ENCODE data around the gene FGF23.
A peak's percentile ranks its signal among the peaks of the same experiment; 100 is the strongest.
"Not testable (repeated sequence)": the region's sequence is repeated elsewhere in the genome, so short reads cannot be mapped to it uniquely, and the experiment has no call there.

The FGF23 gene

DNA sequence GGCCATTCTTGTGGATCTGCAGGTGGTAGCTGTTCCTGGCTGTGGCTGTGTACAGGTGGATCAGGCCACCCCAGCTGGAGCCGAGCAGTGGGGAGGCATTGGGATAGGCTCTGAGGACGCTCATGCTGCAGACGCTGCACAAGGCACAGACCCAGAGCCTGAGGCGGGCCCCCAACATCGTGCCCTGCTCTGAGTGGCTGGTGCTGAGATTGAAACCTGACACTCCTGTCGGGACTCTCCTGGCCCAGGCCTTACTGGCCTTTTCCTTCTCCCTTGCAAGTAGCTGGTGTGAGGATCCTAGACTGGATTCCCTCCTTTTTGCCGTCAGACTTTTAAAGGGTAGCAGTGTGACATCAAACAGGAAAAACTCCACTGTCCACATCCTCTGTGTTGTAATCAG, at the start of gene FGF23:
Gene FGF23 (minus strand): TSS at position 308 of the 400 bp plus-strand sequence. CDS start 130 bp downstream, at position 178.
- no peak for DNase-seq

DNA sequence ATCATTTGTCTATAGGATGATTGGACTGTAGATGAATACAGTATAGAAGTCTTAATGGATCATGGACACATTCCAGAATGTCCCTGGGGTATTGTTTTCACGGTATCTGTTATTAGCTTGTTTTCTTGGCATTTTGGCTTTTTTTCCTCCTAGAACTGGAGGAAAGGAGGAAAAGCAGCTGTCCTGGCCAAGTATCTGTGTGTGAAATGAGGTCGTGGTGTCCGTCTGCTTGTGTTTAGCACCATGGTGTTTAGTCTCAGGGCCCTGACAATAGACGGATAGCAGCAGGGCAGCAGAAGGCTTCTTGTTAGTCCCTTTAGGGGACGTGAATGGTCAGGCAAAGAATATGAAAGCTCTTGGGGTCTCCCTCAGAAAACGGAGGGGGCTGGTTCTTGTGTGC, 44.9 kb upstream of the FGF23 start:
- no peak for DNase-seq

DNA sequence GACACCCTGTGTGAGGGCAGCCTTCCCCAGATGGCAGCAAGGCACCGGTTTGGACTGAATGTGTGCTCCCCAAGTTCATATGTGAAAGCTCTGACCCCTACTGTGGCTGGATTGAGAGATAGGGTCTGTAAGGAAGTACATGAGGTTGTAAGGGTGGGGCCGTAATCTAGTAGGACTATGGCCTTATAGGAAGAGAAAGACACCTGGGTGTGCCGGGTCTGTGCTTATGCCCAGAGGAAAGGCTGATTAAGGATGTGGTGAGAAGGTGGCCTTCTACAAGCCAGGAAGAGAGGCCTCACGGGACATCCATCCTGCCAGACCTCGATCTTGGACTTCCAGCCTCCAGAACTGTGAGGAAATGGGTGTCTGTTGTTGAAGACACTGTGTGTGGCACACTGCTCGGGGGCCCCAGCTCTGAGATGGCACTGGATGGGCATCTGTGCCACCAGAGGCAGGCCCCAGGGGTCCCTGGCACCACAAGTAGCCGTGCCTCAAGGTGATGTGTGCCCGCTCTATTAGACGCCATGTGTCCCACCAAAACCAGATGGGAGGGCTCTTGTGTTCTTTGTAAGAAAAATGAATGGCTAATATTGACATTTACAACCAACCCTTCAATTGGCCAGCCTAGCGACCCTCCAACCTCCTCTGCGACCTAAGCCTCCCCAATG, 44.1 kb upstream of the FGF23 start:
- DNase-seq, result no peak

DNA sequence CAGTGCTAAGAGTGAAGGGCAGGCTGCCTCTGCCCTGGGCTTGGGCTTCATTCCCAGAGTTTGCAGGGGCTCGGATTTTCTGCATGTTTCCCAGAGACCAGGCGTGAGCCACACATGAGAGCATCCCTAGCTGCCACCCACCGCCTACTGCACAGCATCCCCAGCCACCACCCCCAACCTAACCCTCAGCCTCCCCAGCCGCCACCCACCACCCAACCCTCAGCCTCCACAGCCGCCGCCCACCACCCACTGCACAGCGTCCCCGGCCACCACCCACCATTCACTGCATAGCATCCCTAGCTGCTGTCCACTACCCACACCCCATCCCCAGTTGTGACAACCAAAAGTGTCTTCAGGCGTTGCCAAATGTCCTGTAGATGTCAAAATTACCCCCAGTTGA, 43.5 kb upstream of the FGF23 start:
- no peak for DNase-seq

DNA sequence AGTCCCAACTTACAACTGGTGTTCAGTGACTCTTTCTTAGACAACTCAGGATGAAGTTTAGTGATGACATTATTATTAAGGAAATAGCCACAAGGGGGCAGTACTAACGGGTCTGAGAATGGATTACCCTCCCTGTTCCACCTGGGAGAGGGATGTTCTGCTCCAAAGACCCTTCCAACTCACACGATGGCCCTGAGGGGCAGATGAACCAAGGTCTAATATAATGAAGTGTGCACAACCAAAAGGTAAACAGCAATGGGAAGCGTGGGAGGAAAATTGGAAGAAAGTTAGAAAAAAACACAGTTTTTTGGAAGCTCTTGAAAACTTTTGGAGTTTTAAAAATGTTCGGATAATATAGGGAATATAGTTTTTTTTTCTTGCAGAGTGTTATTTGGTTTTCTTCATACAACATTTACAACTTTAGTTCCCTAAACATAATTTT, 42.1 kb upstream of the FGF23 start:
- peak; percentile 53 for DNase-seq

DNA sequence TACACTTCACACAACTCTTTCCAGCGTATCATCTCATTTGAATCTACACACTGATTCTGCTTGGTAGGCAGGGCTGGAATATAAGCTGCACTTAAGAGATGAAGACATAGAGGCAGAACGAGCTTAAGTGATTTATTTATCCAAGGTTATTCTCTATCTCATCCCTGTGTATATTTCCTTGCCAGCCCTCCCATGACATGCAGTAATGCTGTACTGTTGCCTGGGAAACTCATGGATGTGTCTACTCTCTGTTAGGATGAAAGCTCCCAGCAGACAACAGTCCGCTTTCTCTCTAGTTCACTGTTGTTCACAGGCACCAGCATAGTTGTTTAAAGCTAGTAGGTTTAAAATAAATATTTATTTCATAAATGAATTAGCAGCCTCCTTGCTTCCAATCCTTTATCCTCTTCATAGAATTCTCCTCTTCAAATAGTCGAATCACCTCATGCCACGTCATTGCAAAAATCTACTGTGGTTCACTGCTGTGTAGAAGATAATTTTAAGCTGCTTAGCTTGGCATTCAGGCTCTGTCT, 40.7 kb upstream of the FGF23 start:
- no peak for DNase-seq

DNA sequence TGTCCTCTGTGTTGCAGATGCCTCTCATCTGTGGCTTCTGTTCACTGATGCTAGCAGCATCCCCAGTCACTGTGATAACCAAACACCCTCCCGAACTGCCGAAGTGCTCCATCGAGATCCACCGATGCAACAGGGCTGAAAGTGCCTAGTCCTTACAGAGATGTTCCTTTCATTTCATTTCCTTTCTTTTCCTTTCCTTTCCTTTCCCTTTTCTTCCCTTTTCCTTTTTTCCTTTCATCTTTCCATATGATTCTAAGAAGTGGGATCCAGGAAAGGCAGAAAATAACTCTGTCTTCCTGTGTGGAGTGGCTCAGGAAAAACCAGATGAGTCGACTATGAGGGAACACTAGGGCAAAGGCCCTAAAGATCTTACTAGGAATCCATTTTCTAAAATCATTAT, 39.4 kb upstream of the FGF23 start:
- DNase-seq, result no peak

DNA sequence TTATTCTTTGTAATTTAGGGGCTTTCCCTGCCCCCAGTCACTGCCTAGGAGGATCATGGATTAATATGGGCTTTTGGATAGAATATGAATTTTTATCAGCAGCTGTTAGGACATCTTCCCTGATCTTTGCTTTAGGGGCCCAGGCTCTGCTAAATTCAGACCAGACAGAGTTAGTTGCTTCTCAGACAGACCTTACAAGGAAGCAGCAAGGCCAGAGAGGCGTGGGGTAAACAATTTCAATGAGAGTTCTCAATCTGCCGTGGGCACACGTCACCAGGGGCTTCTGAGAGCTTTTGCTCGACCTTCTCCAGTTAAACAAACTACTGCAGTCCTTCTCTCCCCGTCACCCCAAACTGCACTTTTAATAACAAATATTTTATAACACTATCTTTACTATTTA, 38.4 kb upstream of the FGF23 start:
- no peak for DNase-seq

DNA sequence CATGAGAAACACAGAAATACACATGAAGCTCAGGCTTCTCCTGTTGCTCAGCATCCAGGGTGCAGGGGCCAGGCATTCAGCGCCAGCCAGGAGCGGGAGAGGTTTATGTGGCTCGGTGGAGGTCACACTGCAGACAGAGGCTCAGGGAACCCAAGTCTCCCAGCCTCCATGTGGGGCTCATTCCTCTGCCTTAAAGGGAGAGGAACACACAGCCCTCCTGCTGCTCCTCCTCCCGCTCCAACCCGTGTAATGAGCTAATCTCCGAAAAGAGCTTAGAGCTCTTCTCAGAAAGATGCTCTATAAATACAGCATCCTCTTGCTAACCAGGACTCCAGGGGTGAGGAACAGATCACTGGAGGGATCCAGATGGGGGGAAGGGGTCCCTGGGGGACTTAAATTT, 37.9 kb upstream of the FGF23 start:
- DNase-seq, result no peak

DNA sequence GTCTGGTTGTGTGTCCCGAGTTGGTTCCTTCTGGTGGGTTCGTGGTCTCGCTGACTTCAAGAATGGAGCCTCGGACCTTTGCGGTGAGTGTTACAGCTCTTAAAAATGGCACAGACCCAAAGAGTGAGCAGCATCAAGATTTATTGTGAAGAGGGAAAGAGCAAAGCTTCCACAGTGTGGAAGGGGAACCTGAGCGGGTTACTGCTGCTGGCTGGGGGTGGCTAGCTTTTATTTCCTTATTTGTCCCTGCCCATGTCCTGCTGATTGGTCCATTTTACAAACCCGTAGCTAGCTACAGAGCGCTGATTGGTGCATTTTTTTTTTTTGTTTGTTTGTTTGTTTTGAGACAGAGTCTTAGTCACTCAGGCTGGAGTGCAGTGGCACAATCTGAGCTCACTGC, 36.8 kb upstream of the FGF23 start:
- no peak for DNase-seq

DNA sequence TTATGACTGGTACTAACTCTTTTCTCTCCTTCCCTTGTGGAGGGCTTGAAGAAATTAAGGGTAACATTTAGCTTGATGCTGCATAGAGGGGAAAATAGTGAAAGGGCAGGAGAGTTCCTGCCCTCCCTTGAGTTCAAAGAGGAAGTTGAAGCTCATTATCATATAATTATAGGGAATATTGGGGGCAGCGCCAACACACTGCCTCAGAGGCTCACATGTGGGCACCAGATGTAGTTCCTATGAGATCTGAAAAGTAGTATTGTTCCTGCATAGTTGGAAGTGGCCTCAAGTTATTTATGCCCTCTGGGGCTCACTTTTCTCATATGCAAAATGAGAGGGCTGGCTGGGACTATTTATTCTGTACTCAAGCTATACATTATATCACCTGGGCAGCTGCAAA, 33.0 kb upstream of the FGF23 start:
- no peak for DNase-seq

DNA sequence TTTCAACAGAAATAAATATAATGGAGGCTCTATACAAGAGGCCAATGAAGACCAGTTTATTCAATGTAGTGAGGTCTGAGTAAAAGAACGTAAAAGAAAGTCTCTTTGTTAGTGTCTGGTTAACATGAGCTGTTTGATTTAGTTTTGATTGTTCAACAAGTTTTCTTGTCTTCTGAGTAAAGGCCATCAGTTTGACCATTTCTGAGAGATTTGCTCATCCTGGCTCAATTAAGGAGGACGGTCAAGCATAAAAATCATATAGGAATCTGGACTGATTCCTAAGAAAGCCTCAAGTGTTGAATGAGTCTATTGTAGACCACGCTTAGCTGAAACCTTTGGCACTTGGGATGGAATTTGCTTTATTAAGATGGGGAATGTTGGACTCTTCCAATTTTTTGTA, 32.5 kb upstream of the FGF23 start:
- DNase-seq, result no peak

DNA sequence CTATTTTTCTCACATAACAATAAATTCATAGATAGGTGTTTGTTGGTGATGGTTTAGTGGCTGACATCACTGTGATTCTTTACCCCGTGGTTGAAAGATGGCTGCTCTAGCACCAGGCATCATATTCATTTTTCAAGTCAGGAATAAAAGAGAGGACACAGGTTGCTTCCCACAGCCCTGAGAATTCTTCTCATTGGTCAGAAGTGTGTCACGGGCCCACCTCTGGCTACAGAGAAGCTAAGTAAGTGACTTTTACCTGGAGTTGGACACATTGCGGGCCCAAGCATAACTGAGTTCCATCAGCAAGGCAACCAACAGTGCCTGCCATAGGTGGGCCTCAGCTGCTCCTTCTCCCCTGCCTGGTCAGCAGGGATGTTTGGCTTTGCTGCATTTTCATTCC, 27.6 kb upstream of the FGF23 start:
- DNase-seq, result no peak

DNA sequence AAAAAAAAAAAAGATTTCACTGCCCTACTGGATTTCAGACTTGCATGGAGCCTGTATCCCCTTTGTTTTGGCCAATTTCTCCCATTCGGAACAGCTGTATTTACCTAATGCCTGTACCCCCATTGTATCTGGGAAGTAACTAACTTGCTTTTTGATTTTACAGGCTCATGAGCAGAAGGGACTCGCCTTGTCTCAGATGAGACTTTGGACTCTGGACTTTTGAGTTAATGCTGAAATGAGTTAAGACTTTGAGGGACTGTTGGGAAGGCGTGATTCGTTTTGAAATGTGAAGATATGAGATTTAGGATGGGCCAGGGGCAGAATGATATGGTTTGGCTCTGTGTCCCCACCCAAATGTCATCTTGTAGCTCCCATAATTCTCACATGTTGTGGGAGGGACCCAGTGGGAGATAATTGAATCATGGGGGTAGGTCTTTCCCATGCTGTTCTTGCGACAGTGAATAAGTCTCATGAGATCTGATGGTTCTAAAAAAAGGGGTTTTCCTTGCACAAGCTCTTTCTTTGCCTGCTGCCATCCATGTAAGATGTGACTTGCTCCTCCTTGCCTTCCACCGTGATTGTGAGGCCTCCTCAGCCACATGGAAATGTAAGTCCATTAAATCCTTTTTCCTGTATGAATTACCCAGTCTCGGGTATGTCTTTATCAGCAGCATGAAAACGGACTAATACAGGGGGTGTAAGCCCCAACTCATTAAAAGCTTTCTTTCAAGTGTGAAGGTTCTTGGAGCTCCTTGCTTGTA, 25.5 kb upstream of the FGF23 start:
- not testable (repeated sequence) for DNase-seq

DNA sequence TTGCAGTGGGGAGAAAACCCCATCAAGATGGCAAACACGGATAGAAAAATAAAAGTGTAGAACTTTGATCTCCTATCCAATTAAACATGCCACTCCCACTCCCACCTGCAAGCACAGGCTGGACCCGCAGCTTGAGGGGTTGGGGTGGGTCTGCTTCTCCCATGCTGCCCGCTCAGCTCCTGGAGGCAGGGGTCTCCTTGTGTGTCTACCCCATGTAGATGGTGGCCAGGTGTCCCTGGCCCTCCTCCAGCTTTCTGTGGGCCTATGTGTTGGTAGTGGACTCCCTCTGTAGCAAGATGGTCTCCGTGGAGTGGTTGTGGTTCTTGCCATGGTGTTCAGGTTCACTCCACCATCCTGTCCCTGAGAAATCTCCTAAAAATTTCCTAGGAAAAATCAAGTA, 23.5 kb upstream of the FGF23 start:
- no peak for DNase-seq

DNA sequence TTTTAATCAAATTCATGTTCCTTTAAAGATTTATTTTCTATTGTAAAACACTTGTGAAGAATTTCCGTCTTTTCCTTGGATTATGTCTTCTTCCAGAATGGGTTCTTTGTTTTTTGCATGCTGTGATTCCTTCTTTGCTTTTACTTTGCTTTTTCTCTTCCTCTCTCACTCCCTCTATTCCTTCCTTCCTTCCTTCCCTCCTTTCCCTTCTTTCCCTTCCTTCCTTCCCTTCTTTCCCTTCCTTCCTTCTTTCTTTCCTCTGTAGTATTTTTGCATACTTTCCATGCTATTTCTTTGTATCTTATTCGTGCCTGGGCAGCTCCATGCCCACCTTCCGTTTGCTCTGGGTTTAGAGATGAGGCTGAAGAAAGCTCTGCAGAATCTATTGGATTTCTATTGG, 21.6 kb upstream of the FGF23 start:
- no peak for DNase-seq

DNA sequence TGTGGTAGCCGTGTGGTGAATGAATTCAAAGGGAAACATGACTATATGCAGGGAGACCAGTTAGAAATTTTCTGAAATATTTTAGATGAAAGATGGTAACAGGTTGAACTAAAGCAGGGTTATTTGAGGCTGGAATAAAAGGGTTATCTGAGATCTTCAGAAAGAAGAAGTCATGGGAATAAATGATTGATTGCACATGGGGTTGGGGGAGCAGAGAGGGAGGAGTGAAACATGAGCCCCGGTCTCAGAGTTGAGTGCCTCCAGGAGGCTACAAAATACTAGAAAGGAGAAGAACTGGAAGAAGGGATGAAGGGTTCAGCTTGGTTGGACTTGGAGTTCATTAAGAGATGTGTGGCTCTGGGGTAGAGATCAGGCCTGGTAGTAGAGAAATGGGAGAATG, 16.3 kb upstream of the FGF23 start:
- no peak for DNase-seq

DNA sequence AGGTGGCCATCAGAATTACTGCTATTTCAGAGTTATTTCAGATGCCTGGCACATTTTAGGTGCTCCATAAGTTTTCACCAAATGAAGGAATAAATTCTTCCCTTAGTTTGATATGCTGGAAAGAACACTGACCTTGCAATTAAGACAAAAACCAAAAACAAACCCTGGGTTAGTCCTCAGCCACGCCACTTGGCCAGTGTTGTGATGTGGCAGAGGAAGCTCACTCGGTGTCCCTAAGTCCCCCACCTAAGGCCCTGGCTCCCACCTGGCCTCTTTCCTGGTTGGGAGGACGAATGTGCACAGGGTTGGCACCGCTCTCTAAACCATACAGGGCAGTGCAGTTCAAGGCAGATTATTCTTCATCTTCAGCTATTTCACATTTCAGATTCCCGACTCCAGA, 13.7 kb upstream of the FGF23 start:
- no peak for DNase-seq

DNA sequence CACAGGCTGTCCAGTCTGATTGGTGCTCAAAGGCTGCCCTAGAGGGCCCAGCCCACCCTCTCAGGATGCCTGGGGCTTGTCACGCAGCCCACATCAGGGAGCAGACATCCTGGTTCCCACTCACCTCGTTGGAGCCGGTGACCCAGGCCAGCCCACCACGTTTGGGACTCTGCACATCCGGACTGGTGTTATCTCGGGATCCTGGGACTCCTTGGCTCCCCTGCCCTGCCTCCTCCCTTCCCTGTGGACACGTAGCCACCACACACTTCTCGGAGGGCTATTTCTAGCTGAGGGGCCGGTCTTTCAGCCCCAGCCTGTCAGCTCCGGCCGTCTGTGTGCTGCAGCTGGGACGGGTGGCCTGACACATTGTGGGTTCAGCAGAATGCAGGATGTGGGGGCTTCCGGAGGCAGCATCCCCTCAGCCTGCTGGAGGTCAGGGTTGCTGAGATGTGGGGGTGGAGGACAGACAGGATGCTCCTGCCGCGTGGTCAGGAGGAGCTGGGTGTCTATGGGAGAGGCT, 12.8 kb upstream of the FGF23 start:
- DNase-seq, result no peak

DNA sequence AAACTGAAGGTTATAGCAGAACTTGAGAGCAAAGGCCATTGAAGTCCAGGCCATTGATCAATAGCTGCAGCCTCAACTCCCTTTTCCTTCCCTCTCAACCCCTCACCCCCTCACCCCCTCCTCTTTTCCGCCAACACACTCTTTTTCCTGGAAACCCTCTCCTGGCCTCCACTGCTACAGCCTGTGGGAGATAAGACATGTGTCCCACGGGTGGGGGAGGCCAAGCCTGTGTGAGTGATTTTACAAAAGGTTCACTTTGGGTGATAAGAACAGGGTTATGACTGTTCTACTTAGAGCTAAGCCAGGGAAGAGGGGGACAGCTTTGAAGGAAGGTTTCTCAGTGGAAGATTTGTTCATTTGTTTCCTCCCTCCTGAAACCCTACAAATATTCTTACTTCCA, 9.2 kb upstream of the FGF23 start:
- no peak for DNase-seq

DNA sequence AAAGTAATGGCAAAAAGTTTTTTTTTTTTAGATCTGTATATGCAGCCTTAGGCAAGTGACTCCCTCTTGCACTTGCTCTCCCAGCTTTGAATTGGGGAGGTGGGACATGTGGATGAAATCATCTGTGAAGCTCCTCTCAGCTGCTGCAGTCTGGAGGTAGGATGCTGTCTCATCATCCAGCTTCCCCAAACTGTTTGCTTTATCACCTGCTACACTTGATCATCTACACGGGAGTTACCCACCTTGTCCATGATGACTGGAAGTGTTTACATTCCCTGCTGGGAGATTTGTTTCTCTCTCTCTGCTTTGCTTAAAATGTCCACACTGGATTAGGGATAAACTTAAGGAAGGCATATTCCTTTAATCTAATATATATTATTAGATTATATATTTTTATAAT, 8.5 kb upstream of the FGF23 start:
- no peak for DNase-seq

DNA sequence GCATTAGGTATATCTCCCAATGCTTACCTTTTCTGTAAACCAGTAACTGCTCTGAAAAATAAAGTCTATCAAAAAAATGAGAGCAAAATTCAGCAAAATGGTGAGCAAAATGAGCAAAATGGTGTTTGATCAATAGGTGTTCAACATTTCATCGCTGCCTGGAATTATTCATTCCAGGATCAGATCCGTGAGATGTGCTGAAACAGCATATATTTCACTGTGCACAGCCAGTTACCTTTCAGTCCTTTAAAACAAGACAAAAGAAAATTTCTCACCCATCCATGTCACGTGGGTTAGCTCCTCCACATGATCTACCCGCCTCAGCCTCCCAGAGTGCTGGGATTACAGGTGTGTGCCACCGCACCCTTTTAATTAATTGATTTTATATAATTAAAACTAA, 8.1 kb upstream of the FGF23 start:
- no peak for DNase-seq

DNA sequence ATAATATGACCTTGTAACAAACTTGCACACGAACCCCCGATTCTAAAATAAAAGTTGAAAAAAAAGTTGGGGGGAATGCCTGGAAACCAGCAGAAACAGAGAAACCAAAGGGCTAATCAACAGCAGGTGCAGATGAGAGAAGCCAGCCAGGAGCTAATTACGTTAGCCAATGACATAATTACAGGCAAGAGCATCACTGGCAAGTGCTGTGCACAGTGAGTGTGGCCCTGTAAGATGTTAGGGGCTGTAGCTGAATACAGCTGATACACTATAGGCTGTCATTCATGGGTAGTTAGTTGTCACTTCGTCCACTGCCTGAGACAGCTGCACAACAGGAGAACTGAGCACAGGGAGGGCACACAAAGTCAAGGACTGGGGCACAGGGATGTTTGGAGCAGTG, 7.3 kb upstream of the FGF23 start:
- DNase-seq, result no peak

DNA sequence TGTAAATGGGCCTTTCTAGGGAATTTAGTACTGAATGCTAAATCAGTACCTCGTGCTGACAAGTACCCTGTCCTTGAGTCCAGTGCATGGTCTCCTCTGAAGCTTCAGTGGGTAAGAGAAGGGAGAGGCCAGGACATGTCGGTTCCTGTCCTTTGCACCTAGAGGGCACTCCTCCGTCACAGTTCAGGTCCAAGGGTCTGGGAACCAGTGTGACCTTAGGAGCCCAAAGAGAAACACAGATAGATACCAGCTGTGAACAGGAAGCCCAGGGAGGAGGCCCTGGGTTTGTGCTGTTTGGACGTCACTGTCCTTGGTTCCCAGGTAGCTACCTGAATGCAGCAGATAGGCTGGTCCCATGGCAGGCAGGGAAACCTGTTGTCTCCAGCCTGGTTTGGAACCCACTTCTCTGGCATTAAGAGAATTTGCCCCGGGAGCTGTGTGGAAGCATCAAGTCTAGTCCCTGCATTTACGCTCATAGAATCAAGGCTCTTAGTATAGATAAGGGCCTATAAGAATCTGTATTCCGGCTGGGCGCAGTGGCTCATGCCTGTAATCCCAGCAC, 3.9 kb upstream of the FGF23 start:
- peak; percentile 35 for DNase-seq
